DLD1 (cell line): ENCODE data around the gene ARL10.
"Not testable (repeated sequence)": the region's sequence is repeated elsewhere in the genome, so short reads cannot be mapped to it uniquely, and the experiment has no call there.

Experiments used
- in situ Hi-C: cut with HindIII; loops from 2 replicates; pipeline ENCODE4 v1.10.0; 2017; ENCODE audit warnings: low sequenced_read_pairs

The ARL10 gene

DNA sequence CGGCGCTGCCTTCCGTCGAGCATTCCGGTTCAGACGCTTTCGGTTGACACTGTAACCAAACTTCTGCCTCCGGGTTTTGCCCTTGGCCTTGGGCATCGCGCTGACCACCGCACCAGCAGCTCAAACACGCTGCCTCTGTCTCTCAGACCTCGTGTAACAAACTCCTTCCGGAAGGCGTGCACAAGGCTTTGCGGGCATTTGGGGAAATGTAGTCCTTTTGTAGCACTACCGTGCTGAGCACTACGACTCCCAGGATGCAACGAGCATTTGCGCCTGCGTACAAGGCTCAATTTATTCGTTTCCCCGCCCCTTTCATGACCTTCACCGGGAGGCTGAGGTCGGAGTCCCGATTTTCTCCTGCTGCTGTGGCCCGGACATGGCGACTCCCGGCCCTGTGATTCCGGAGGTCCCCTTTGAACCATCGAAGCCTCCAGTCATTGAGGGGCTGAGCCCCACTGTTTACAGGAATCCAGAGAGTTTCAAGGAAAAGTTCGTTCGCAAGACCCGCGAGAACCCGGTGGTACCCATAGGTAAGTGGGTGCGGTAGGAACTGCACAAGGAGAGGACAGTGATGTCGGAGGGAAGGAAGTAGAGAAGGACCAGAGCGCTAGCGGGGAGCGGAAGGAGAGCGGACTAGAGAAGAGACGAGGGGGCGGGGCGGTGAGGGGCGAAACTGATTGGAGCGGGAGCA, 23.3 kb downstream of the ARL10 start, which contains the start of the genes HIGD2A and NOP16:
Gene HIGD2A, plus strand, starts transcription at position 308 of the 691 bp plus-strand sequence. Its CDS starts 69 bp downstream, at position 377.
Gene NOP16, minus strand, starts transcription at position 155 of the 691 bp plus-strand sequence. Its CDS starts 59 bp downstream, at position 96.
- in situ Hi-C loops = no loop called here

DNA sequence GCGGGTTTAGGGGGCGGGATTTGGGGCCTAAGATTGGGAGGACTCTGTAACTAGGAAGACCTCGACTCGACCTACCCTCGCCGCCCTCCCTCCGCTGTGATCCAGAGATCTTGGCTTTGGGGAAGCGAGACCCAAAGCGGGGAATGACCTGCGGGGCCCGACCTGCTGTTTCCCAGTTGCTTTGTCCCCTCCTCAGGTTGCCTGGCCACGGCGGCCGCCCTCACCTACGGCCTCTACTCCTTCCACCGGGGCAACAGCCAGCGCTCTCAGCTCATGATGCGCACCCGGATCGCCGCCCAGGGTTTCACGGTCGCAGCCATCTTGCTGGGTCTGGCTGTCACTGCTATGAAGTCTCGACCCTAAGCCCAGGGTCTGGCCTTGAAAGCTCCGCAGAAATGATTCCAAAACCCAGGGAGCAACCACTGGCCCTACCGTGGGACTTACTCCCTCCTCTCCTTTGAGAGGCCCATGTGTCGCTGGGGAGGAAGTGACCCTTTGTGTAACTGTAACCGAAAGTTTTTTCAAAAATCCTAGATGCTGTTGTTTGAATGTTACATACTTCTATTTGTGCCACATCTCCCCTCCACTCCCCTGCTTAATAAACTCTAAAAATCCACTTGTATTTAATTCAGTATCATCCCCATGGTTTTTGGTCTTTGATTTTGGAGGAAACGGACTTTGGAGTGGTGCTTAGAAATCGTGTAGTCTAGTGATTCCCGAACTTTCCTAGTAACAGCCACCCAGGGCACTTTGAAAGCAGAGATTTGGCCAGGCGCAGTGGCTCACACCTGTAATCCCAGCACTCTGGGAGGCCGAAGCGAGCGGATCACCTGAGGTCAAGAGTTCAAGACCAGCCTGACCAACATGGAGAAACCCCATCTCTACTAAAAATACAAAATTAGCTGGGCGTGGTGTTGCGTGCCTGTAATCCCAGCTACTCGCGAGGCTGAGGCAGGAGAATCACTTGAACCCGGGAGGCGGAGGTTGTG, 24.1 kb downstream of the ARL10 start:
- in situ Hi-C loops = no loop called here

- in situ Hi-C loops = no loop called here
Observed at GRCh38 chr5:176391479-176391878, 26.2 kb downstream of the ARL10 start.

- in situ Hi-C loops = no loop called here
Observed at GRCh38 chr5:176391999-176392398, 26.7 kb downstream of the ARL10 start.

DNA sequence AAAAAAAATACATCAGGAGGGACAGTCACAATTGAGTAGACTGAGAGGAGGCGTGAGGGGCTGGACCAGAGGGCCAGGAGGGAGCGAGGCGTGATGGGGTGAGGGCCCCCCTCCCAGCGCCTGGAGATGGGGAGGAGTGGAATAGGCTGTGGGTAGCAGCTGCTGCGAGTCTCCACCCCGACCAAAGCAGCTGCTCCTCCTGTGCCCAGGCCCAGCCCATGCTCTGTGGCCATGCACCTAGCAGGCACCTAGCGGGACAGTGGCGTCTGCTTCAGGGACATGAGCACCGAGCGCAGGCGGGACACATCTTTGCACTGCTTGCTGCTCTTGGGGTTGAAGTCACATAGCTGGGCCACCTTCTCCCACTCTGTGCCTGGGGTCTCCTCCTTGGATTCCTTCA, 27.2 kb downstream of the ARL10 start:
- in situ Hi-C loops = no loop called here

GRCh38 chr5:176394096-176394495, 28.8 kb downstream of the ARL10 start:
- in situ Hi-C loops = no loop called here

DNA sequence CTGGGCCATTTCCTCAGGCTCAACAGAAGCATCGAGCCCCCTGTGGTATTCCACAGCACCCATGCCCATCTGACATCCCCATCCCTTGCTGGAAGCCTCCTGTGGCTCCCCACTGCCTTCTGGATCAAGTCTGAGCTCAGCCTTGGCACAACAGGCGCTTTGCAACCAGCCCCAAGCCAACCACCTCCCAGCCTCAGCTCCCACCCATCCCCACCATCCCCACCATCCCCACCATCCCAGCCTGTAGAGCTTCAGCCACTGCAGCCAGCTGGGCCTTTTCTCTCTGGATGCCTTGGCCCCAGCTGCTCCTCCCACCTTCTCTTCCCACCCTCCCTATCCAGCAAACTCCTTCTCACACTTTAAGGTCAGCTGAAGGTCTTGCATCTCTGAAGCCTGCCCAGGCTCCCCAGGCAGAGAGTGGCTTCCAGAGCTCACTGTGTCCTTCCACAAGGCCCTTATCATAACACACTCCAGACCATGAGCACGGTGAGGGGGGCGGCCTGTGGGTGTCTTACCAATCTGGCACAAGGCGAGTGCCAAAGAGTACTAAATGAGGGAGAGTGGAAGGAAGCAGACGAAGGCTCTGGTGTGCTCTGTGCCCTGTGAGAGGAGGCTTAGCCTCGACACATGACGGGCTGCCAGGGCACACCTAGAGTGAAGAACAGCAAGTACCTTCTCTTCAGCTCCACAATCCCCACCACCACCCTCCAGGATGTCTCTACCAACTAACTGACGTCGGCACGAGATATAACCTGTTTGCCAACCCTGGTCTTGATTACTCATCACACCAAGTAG, 29.8 kb downstream of the ARL10 start:
- in situ Hi-C loops = no loop called here

- in situ Hi-C loops = no loop called here
Observed at GRCh38 chr5:176396330-176396729, 31.0 kb downstream of the ARL10 start.

GRCh38 chr5:176397736-176398420, 32.6 kb downstream of the ARL10 start:
- in situ Hi-C loops = no loop called here

- in situ Hi-C loops = no loop called here
Observed at GRCh38 chr5:176400382-176401156, 35.3 kb downstream of the ARL10 start.

- in situ Hi-C loops = no loop called here
Observed at GRCh38 chr5:176401281-176402205, 36.3 kb downstream of the ARL10 start.

DNA sequence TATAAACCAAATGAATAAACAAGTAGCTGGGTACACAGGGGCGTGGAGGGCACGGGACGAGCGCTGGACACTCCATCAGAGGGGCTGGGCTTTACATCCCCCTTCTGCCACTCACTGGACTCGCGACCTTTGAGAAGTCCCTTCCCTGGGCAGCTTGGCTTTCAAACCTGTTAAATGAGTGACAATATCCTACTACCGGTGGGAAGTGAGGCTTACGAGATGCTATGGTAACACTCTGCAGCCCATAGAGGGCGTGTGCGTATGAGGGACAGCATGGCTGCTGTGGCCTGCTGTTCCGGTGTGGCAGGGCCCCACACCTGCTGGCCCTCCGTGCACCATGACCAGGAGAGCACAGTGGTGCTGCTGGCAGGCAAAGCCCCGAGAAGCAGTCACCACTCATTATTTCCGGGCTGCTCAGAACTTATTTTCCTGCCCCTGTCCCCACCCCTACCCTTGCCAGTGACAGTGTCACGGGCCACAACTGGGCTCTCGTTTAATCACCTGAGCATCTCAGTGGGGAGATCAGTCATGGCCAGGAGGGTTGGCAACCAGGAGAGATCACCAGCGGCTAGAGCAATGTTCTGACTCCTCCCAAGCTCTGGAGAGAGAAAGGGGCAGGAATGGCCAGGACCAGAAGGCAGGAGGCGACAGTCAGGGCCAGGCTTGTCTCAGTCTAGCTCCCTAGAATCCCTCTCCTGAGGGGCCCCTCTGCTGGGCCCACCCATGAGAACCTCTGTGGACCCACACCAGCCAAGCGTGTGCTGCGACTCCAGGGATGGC, 40.6 kb downstream of the ARL10 start:
- in situ Hi-C loops = no loop called here

DNA sequence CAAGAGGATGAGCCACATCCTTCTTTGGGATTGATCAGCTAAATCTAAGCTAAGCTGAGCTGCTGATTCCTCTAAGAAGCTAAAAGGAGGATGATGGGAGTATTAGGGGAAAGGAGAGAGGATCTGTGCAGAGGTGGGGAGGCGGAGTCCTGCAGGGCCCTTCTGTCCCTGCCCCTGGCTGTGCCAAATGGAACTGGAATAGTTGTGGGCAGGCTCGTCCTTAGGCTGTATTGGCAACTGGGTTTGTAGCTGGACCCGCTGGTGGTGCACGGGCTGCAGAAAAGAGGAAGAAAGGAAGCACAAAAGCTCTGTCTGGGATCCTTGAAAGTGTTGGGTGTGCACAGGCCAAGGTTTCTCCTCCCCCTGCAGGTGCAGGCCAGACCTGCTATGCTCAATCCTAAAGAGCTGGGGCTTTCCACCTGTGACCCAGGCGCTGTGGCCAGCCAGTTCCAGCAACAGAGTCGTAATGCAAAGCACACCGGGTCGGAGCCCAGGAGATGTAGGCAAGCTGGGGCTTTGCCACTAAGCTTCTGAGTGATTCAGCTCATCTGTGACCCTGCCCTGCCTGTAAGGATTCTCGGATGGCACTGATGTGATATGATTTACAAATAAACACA, 41.3 kb downstream of the ARL10 start:
- in situ Hi-C loops = no loop called here

GRCh38 chr5:176407456-176408251, 42.4 kb downstream of the ARL10 start:
- in situ Hi-C loops = no loop called here

- in situ Hi-C loops = not testable (repeated sequence)
Observed at GRCh38 chr5:176408252-176408573, 42.9 kb downstream of the ARL10 start.

- in situ Hi-C loops = no loop called here
Observed at GRCh38 chr5:176408590-176408989, 43.3 kb downstream of the ARL10 start.

GRCh38 chr5:176409765-176410164, 44.5 kb downstream of the ARL10 start:
- in situ Hi-C loops = no loop called here
